Effector CD8-positive, alpha-beta T cell (primary cell): ENCODE results near the gene HNRNPDL.
"Not testable (repeated sequence)": the region's sequence is repeated elsewhere in the genome, so short reads cannot be mapped to it uniquely, and the experiment has no call there.

Experiments
- DNase-seq: peaks from one replicate; lab custom pipeline; 2025; lab: John Stamatoyannopoulos, UW
- total RNA-seq, 4 experiments: gene quantifications; one replicate each; lab custom pipeline; 2026; lab: John Stamatoyannopoulos, UW

Gene HNRNPDL
- total RNA-seq = 469 to 712 (median 497) reads per million in 4 experiments

- peak; percentile 95 for DNase-seq
Observed at GRCh38 chr4:82430193-82430963, at the start of gene HNRNPDL, which contains the start of gene ENOPH1. TSS of gene HNRNPDL (minus strand) at chr4:82430462. CDS start at chr4:82429690, 772 bp downstream. TSS of gene ENOPH1 (plus strand) at chr4:82430590. CDS start at chr4:82430830, 240 bp downstream.

- no peak for DNase-seq
Observed at GRCh38 chr4:82479562-82479961, 49.3 kb upstream of the HNRNPDL start.

GRCh38 chr4:82477469-82477868, 47.2 kb upstream of the HNRNPDL start:
- not testable (repeated sequence) for DNase-seq

- DNase-seq = not testable (repeated sequence)
Observed at GRCh38 chr4:82475931-82476330, 45.7 kb upstream of the HNRNPDL start.

DNA sequence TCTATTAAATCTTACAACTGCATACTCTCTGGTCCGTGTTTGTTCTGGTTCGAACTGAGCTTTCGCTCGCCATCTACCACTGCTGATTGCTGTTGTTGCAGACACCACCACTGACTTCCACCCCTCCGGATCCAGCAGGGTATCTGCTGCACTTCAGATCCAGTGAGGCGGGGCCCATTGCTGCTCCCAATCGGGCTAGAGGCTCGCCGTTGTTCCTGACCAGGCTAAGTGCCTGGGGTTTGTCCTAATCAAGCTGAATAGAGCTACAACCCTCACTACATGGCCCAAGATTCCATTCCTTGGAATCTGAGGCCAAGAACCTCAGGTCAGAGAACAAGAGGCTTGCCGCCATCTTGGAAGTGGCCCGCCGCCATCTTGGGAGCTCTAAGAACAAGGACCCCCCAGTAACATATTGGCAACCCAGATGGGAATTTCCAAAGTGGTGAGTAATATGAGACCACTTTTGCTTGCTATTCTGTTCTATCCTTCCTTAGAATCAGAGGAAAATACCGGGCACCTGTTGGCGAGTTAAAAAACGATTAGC, 43.4 kb upstream of the HNRNPDL start:
- no peak for DNase-seq

- DNase-seq = not testable (repeated sequence)
Observed at GRCh38 chr4:82473080-82473479, 42.8 kb upstream of the HNRNPDL start.

DNA sequence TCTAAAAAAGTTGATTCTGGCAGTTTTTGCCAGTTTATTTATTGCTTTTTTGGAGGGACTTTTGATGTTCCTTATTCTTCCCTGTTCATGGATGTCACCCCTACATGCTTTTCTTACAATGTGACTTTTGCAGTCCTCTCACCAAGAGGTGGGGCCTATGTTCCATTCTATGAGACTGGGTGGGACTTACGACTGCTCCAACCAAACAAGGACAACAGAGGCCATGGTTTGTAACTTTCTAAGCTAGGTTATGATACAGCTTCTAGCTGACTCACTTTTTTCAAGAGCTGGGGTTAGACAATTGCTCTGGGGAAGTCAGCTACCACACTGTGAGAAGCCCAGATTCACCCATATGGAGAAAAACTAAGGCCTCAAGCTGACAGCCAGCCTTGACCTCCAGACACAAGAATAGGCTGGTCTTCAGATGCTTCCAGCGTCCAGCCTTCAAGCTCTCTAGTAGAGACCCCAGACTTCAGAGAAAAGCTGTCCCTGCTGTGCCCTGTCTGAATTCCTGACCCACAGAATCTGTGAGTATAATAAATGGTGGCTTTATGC, 39.6 kb upstream of the HNRNPDL start:
- no peak for DNase-seq

DNA sequence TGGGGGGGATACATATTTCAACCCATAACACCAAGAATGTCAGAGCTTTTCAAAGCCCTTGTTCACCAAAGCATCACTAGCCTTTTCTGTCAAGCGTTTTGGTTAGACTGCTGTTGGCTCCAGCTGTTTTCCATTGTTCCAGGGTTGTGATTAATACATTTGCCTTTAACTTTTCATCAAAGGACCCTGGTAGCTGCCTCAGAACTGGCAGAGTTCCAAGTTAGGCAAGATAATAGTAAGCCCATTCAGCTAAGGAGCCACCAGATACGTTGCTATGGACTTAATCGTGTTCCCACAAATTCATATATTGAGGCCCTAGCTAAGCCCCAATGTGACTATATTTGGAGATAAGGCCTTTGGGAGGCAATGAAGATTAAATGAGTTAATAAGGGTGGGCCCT, 37.2 kb upstream of the HNRNPDL start:
- no peak for DNase-seq

DNA sequence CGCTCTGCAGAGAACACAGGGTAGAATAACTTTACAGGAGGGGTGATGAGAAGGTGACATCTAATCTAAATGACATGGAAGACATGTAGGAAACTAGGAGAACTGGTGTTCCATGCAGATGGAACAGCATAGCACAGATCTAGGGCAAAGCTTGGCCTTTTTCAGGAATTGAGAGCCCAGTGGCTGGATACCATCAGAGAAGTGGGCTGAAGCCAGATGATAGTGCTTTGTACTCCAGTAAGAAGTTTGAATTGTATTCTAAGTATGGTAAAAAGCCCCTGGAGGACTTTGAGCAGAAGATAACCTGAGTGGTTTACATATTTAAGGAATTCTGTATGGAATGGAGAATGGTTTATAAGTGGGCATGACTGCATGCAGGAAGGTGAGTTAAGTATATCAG, 33.0 kb upstream of the HNRNPDL start:
- no peak for DNase-seq

DNA sequence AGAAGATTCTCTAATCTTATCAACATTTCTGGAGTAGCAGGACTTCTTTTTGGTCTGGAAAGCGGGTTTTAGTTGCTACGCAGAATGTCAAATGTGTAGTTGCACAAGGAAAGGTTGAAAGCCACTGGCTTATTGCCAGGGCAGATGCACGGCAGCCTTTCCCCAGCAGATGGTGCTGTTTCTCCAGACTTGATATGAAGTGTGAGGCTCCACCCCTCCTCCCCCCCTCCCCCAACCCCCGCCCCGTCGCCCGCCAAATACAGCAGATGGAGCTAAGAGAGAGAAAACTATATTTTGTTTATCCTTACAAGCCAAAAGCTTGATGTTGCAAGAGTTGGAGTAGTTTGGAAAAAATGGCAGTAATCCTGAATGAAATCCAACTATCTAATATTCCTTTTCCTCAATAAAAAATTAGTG, 32.2 kb upstream of the HNRNPDL start:
- peak; percentile 81 for DNase-seq

DNA sequence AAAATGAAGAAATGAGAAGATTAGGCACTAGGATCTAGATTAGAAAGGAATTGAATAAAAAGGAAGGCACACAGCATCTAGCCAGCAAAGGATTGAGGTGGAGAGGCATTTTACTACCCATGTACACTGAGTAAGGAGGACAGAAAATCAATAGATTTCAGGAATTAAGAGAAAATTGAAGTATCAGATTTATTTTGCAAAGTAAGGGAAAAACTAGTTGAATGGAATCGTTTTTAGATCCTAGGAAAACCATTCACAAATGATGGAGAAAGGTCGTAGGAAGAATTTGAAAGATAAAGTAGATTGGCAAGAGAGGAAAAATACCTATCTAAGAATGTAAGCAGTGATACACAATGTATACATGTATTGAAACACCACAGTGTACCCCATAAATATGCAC, 31.4 kb upstream of the HNRNPDL start:
- no peak for DNase-seq

- DNase-seq = no peak
Observed at GRCh38 chr4:82458729-82459128, 28.5 kb upstream of the HNRNPDL start.

DNA sequence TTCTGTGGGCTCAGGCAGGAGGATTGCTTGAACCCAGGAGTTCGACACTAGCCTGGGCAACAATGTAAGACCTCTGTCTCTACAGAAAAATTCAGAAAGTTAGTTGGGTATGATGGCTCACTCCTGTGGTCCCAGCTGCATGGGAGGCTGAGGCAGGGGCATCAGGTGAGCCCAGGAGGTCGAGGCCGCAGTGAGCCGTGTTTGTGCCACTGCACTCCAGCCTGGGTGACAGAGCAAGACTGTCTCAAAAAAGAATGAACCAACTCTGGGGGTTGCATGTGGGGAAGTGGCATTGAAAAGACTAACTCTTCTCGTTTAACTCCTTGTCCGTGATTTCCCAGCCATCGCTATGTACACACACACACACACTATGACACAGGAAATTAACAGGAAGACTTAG, 27.0 kb upstream of the HNRNPDL start:
- DNase-seq = no peak

DNA sequence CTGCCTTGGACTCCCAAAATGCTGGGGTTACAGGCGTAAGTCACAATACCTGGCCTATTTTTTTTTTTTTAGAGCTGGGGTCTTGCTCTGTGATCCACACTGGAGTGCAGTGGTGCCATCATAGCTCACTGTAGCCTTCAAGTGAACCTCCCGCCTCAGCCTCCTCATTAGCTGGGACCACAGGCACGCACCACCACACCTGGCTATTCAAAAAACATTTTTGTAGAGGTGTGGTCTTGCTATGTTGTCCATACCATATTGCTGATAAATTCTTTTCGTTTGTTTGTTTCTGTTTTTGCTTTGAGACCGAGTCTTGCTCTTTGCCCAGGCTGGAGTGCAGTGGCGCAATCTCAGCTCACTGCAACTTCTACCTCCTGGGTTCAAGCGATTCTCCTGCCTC, 21.8 kb upstream of the HNRNPDL start:
- no peak for DNase-seq

DNA sequence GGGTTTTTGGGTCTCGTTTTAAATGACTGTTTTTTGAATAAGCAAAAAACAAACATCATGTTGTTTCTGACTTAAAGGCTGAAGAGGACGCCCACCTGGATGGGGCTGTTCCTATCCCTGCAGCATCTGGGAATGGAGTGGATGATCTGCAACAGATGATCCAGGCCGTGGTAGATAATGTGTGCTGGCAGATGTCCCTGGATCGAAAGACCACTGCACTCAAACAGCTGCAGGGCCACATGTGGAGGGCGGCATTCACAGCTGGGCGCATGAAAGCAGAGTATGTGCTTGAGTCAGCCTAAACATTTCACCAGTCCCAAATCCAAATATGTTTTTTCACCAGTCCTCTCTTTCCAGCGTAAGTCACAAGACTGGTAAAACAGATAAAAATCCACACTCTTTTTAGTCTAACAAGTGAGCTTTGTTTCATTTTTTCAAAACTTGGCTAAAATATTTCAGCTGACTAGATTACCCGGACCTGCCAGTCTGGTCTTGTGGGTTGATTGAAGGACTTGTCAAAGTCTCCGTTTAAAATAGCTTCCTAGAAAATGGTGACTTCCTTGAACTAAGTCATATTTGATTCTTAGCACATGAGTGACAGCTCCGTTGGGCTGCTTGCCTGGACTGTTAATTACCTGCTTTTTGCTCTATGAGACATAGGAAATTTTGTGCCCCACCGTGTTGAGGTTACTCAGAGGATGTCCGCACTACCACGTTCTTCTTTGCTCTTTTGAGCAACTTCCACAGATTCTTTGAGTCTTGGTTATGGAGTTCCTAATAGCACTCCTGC, 20.9 kb upstream of the HNRNPDL start:
- DNase-seq = no peak

DNA sequence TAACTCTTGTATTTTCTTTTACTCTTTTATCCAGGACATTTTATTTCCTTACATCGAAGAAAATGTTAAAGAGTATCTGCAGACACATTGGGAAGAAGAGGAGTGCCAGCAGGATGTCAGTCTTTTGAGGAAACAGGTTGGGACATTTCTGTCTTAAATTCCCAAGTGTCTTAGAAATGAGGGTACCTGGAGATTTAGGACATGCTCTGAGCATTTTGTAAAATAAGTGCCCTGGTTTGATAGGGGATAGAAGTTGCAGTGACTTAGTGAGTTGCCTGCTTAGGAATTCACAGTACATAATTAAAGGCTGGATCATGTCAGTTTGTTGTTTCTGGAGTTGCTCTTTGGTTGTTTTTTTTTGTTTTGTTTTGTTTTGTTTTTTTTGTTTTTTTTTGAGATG, 17.6 kb upstream of the HNRNPDL start:
- DNase-seq = no peak

DNA sequence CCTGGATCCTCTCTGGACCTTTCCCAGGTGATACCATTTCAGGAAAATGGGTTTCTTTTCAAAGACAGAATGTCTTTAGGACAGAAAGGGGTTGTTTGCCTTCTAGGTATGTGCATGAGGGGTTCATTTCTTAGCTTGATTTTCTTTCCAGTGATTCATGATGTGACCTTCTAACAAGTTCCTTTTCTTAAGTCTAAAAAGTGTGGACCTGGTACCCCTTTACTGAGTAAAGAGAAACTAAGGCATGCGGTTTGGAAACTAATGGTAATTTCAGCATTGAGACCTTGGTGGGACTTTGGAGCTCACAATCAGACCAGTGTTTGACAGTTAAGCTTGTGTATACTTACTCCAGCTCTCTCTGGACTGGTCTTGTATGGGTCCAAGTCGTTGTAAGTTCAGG, 8.8 kb upstream of the HNRNPDL start:
- DNase-seq = no peak

DNA sequence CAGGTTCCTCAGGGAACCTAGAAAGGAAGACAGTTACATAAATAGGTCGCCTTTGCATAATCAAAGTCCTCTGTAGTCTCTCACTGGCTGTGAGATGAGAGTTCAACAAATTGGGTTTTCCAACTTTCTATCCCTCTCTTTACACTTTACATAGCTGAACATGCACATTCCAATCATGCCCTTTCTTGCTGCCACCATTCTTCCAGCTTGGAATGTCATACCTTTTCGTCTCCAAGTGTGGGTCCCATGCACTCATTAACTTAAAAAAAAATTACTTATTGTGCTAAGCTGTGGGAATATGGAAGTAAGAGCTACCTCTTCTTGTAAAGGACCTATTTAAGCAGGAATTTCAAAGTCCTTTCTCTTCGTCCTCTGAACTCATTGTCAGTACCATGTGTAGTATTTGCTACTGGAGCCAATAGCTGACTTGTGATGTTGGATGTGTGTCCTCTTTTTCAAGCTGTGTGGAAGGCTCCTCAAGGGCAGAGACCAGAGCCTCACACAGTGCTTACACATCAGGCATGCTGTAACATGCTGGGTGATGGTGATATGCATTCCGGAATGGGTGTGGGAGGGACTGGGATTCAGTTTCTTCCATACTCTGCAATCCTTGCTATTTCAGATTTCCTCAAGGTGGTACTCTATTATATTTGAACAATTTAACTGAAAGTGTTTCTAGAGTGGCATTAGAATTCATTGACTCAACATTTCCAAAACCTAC, 7.2 kb upstream of the HNRNPDL start:
- DNase-seq = no peak

- no peak for DNase-seq
Observed at GRCh38 chr4:82436780-82437179, 6.5 kb upstream of the HNRNPDL start.

DNA sequence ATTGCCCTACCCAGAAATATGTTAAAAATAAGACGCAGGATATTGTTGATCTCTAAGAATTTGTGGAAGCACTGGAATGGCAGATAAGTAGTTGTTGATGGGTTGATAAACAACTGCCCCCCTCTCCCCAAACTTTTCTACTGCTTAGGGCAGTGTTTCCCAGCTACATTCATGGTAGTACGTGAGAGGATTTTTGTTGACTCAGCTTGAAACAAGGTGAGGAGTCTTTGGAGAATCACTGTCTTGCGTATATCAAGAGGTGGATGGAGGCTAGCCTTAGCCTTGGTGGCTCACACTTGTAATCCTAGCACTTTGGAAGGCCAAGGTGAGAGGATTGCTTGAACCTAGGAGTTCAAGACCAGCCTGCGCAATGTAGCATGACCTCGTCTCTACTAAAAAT, 5.9 kb upstream of the HNRNPDL start:
- DNase-seq = no peak

GRCh38 chr4:82434949-82435348, 4.7 kb upstream of the HNRNPDL start:
- DNase-seq = no peak

GRCh38 chr4:82433791-82434190, 3.5 kb upstream of the HNRNPDL start:
- DNase-seq = no peak
